DOHH2 (cell line): ENCODE measurements around the gene DTX4.

Experiments
- CTCF ChIP-seq: fragments of 200-600 bp; sonication (generic); IDR thresholded peaks from one replicate; pipeline ENCODE4 v1.5.1; 2014; ENCODE audit warnings: antibody characterized with exemption, mild to moderate bottlenecking, low read depth, low read length; ENCODE audit not compliant: poor library complexity, severe bottlenecking
- EZH2phosphoT487 ChIP-seq: fragments of 200-600 bp; sonication (generic); IDR thresholded peaks from 2 replicates; pipeline ENCODE4 v1.6.1; 2017; ENCODE audit warnings: borderline replicate concordance, mild to moderate bottlenecking, antibody characterized with exemption, low read length, moderate library complexity, mixed read lengths

- no peak for TF ChIP-seq EZH2phosphoT487
- TF ChIP-seq CTCF, result no peak
Observed at GRCh38 chr11:59191095-59191494, 19.2 kb downstream of the DTX4 start.
